Measurements from ENCODE around the gene ESAM.

Gene ESAM

GRCh38 chr11:124776865-124777645 is 15.0 kb upstream of the ESAM start:
- no peak for DNase-seq (ENCODE audit: low spot score)

GRCh38 chr11:124770959-124771358 is 8.9 kb upstream of the ESAM start:
- DNase-seq (ENCODE audit: low spot score), result peak; percentile 34

GRCh38 chr11:124769806-124770774 is 8.0 kb upstream of the ESAM start:
- DNase-seq (ENCODE audit: low spot score), result peak; percentile 52

GRCh38 chr11:124768914-124769313 is 6.8 kb upstream of the ESAM start:
- no peak for DNase-seq (ENCODE audit: low spot score)

- no peak for DNase-seq (ENCODE audit: low spot score)
Measured at GRCh38 chr11:124766156-124766555, 4.1 kb upstream of the ESAM start.

GRCh38 chr11:124763156-124763947 is 1.3 kb upstream of the ESAM start:
- peak; percentile 73 for DNase-seq (ENCODE audit: low spot score)

- peak; percentile 37 for DNase-seq (ENCODE audit: low spot score)
Measured at GRCh38 chr11:124762624-124763155, 600 bp upstream of the ESAM start.

- DNase-seq (ENCODE audit: low spot score), result no peak
Measured at GRCh38 chr11:124761301-124762104, 587 bp downstream of the ESAM start.

- no peak for DNase-seq (ENCODE audit: low spot score)
Measured at GRCh38 chr11:124760806-124761205, 1.3 kb downstream of the ESAM start.

GRCh38 chr11:124760205-124760652 is 1.9 kb downstream of the ESAM start:
- no peak for DNase-seq (ENCODE audit: low spot score)

GRCh38 chr11:124759266-124760204 is 2.6 kb downstream of the ESAM start:
- no peak for DNase-seq (ENCODE audit: low spot score)

- peak; percentile 84 for DNase-seq (ENCODE audit: low spot score)
Measured at GRCh38 chr11:124758355-124759265, 3.5 kb downstream of the ESAM start.

- DNase-seq (ENCODE audit: low spot score), result no peak
Measured at GRCh38 chr11:124757320-124757719, 4.8 kb downstream of the ESAM start.

GRCh38 chr11:124756753-124757227 is 5.3 kb downstream of the ESAM start:
- DNase-seq (ENCODE audit: low spot score), result no peak

GRCh38 chr11:124756033-124756752 is 5.9 kb downstream of the ESAM start:
- DNase-seq (ENCODE audit: low spot score), result no peak

- no peak for DNase-seq (ENCODE audit: low spot score)
Measured at GRCh38 chr11:124754710-124755109, 7.4 kb downstream of the ESAM start.

GRCh38 chr11:124754309-124754708 is 7.8 kb downstream of the ESAM start:
- DNase-seq (ENCODE audit: low spot score), result no peak

- DNase-seq (ENCODE audit: low spot score), result no peak
Measured at GRCh38 chr11:124753624-124754023, 8.5 kb downstream of the ESAM start.
